Osteocyte (in vitro differentiated cells): ENCODE measurements around the gene SSTR3. TPM values are rescaled to one million over a fixed set of nuclear protein-coding genes. Genes with fewer than 3 reads are reported as not detected.

Source experiments
- DNase-seq: peaks from one replicate; pipeline ENCODE4 v3.0.0; 2021; ENCODE audit warnings: mixed read lengths; ENCODE audit not compliant: unreplicated experiment; ENCODE audit errors: extremely low spot score
- H3K27ac Mint-ChIP-seq: one replicate; pipeline ENCODE4 v1.8.0; 2021; ENCODE audit warnings: mild to moderate bottlenecking, mixed read lengths; ENCODE audit not compliant: unreplicated experiment
- H3K27me3 Mint-ChIP-seq: one replicate; pipeline ENCODE4 v1.8.0; 2021; ENCODE audit warnings: mixed read lengths; ENCODE audit not compliant: unreplicated experiment
- H3K36me3 Mint-ChIP-seq: one replicate; pipeline ENCODE4 v1.8.0; 2021; ENCODE audit warnings: mixed read lengths; ENCODE audit not compliant: unreplicated experiment
- H3K4me1 Mint-ChIP-seq: one replicate; pipeline ENCODE4 v1.8.0; 2021; ENCODE audit warnings: mixed read lengths; ENCODE audit not compliant: unreplicated experiment
- H3K4me3 Mint-ChIP-seq: one replicate; pipeline ENCODE4 v1.8.0; 2021; ENCODE audit warnings: mild to moderate bottlenecking, moderate library complexity, mixed read lengths; ENCODE audit not compliant: unreplicated experiment
- H3K9me3 Mint-ChIP-seq: one replicate; pipeline ENCODE4 v1.8.0; 2021; ENCODE audit warnings: mixed read lengths; ENCODE audit not compliant: unreplicated experiment
- total RNA-seq: library from RNA; stranded (reverse); gene quantifications from 2 replicates; pipeline ENCODE4 v1.2.1, GENCODE V29; 2021
- TF ChIP-seq, protein P1 (sequence below): fragments of 200-600 bp; sonication (generic); IDR thresholded peaks from 2 replicates; pipeline ENCODE4 v1.5.0; 2021; ENCODE audit warnings: antibody characterized with exemption, mild to moderate bottlenecking, moderate library complexity

SSTR3 gene
- total RNA-seq, 1 donor from 2014 or later: not detected

DNA sequence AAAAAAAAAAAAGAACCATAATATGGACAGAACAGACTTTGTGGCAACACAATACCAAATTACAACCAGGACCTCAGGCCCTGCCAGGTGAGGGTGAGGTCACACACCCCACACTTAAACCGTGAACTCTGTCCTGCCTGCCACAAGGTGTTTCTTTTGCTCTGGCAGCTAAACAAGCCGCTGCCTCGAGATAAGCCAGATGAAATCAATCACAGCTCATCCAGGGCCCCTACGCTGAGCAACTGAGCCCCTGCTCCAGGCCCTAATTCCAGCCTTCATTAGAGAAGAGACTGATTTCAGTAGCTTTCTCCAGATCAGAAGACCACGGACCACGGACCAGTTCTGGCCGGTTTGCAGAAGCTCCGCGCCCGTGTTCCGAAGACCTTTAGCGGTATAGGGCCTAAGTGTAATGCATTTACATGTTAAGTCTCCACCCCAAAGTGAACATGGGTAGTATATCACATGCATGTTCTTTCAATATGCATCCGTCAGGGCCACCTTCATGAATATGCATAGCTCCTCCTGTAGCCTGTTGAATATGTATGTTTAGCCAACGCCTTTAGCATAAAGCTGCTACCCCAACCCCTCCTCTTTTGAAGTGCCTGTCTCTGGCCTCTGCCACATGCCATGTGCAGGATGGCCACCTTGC lies 46.6 kb upstream of the SSTR3 start:
- no peak for DNase-seq
- TF ChIP-seq, protein P1, sequence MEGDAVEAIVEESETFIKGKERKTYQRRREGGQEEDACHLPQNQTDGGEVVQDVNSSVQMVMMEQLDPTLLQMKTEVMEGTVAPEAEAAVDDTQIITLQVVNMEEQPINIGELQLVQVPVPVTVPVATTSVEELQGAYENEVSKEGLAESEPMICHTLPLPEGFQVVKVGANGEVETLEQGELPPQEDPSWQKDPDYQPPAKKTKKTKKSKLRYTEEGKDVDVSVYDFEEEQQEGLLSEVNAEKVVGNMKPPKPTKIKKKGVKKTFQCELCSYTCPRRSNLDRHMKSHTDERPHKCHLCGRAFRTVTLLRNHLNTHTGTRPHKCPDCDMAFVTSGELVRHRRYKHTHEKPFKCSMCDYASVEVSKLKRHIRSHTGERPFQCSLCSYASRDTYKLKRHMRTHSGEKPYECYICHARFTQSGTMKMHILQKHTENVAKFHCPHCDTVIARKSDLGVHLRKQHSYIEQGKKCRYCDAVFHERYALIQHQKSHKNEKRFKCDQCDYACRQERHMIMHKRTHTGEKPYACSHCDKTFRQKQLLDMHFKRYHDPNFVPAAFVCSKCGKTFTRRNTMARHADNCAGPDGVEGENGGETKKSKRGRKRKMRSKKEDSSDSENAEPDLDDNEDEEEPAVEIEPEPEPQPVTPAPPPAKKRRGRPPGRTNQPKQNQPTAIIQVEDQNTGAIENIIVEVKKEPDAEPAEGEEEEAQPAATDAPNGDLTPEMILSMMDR: no peak
- peaks cover 33% of the 10 kb centered on the region for H3K27me3 Mint-ChIP-seq
- H3K4me1 Mint-ChIP-seq: peaks cover 14% of the 10 kb centered on the region
- H3K27ac Mint-ChIP-seq: no peak overlapping the region
- H3K4me3 Mint-ChIP-seq: no peak overlapping the region
- no peaks in the 10 kb centered on the region for H3K9me3 Mint-ChIP-seq
- no peaks in the 10 kb centered on the region for H3K36me3 Mint-ChIP-seq

DNA sequence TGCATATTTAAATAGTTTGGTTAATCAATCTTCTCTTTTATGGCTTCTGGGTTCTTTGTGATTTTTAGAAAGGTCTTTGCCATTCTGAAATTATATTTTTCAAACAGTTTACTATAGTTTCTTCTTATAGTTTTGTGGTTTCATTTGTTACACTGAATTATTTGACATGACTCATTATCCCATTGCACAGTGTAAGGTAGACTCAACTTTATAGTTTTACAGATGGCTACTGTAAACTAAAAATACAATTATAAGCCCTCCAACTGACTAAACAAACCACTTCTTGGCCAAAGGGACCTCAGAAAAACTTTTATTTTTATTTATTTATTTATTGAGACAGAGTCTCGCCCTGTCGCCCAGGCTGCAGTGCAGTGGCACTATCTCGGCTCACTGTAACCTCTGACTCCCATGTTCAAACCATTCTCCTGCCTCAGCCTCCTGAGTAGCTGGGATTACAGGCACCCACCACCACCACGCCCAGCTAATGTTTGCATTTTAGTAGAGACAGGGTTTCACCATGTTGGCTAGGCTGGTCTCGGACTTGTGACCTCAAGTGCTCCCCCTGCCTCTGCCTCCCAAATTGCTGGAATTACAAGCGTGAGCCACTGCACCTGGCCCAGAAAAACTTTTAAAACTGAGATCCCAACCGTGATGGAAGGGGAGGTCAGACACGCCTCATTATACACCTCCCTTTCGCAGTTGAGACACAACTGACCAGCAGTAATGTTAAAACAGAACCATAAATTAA lies 45.9 kb upstream of the SSTR3 start:
- Mint-ChIP-seq H3K27ac (no peak overlapping the region), H3K36me3 (no peaks in the 10 kb centered on the region), H3K9me3 (no peaks in the 10 kb centered on the region), H3K4me1 (peaks cover 14% of the 10 kb centered on the region), H3K4me3 (no peak overlapping the region), H3K27me3 (peaks cover 37% of the 10 kb centered on the region)
- DNase-seq: no peak
- TF ChIP-seq, protein P1: no peak

DNA sequence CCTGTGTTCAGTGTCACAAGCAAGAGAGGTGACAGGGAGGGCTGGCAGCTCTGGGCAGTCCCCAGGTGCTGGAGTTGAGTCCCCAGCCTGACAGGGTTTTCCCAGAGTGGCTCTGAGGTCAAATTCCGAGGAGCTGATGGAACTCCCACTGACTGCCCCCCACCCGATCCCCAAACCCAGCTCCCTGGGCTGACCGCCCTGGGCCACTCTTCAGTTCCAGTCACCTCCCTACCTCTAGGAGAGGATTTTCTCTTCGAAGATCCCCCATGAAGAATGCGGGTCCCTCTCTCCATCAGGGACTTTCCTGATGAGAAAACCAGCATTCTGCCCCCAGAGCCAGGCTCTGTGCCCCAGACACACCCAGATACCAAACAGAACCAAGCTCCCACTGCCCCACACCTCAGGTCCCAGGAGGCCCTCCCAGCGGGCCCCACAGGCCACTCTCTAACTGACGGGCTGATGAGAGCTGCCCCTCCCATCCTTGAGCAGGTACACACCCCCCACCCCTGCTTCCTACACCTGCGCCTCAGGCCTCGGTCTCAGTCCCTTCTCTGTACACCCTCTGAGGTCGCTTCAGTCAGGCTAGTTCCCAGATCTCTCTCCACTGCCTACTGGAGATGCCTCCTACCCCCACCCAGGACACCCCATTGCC lies 43.9 kb upstream of the SSTR3 start:
- Mint-ChIP-seq H3K27ac (no peak overlapping the region), H3K9me3 (no peaks in the 10 kb centered on the region), H3K36me3 (no peaks in the 10 kb centered on the region), H3K4me3 (no peak overlapping the region), H3K4me1 (peaks cover 14% of the 10 kb centered on the region), H3K27me3 (peaks cover 45% of the 10 kb centered on the region)
- no peak for DNase-seq
- TF ChIP-seq, protein P1: no peak

DNA sequence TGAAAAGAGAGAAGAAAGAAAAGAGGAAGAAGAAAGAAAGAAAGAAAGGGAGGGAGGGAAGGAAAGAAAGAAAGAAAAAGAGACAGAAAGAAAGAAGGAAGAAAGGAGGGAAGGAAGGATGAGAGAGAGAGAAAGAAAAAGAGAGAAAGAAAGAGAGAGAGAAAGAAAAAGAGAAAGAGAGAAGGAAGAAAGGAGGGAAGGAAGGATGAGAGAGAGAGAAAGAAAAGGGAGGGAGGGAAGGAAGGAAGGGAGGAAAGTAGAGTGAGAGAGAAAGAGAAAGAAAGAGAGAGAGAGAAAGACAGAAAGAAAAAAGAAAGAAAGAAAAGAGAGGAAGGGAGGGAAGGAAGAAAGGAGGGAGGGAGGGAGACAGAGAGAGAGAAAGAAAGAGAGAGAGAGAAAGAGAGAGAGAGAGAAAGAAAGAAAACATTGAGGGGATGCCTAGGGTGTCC lies 43.3 kb upstream of the SSTR3 start:
- DNase-seq: no peak
- no peak overlapping the region for H3K4me3 Mint-ChIP-seq
- H3K36me3 Mint-ChIP-seq: no peaks in the 10 kb centered on the region
- no peak overlapping the region for H3K27ac Mint-ChIP-seq
- TF ChIP-seq, protein P1: no peak
- H3K27me3 Mint-ChIP-seq: peaks cover 44% of the 10 kb centered on the region
- no peaks in the 10 kb centered on the region for H3K9me3 Mint-ChIP-seq
- peaks cover 11% of the 10 kb centered on the region for H3K4me1 Mint-ChIP-seq

DNA sequence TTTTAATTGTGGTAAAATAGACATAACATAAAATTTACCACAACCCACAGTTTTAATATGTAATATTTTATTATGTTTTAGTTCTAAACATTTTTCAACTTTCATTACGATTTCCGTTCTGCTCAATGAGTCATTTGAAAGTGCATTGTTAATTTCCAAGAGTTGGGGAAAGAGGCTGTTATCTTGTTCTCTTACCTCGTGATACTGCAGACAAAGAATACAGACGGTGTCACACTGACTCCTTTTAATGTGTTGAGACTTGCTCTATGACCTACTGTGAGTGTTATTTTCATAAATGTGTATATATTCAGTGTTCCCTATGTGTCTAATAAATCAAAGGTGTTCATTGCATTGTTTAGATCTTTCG lies 42.6 kb upstream of the SSTR3 start:
- Mint-ChIP-seq H3K4me3 (no peak overlapping the region), H3K27me3 (peaks cover 50% of the 10 kb centered on the region), H3K9me3 (no peaks in the 10 kb centered on the region), H3K36me3 (no peaks in the 10 kb centered on the region), H3K27ac (no peak overlapping the region), H3K4me1 (peaks cover 11% of the 10 kb centered on the region)
- no peak for DNase-seq
- TF ChIP-seq, protein P1: no peak
